Measurements from ENCODE around the gene DSCAML1. TPM values are rescaled to one million over a fixed set of nuclear protein-coding genes. Genes with fewer than 3 reads are reported as not detected.

The DSCAML1 gene
- total and polyA plus RNA-seq, 7 donors: 0.04 to 0.52 (median 0.06) TPM

- Histone ChIP-seq H3K9me3 (no peaks in the 10 kb centered on the region), H3K4me3 (no peak overlapping the region), H3K27ac (no peak overlapping the region), H3K27me3 (ENCODE audit: insufficient read depth in 3 of 3, low read length in 2 of 3) (peaks cover 0 to 9% (median 0%) of the 10 kb centered on the region in 3 donors), H3K36me3 (ENCODE audit: insufficient read depth in 1 of 2, low read depth in 1 of 2) (no peaks in the 10 kb centered on the region), H3K4me1 (no peaks in the 10 kb centered on the region)
- ATAC-seq (no peak), DNase-seq (no peak)
- no peak for TF ChIP-seq CTCF (IDR thresholded peaks at IDR 0.05)
- WGBS, 3 donors: 83 to 94% (median 89%) methylated on average over 6 of the region's 6 CpGs
- intact Hi-C loops (cut with DNase I): no loop called here
These were observed 111.5 kb downstream of the DSCAML1 start for GRCh38 chr11:117685566-117685965.

DNA sequence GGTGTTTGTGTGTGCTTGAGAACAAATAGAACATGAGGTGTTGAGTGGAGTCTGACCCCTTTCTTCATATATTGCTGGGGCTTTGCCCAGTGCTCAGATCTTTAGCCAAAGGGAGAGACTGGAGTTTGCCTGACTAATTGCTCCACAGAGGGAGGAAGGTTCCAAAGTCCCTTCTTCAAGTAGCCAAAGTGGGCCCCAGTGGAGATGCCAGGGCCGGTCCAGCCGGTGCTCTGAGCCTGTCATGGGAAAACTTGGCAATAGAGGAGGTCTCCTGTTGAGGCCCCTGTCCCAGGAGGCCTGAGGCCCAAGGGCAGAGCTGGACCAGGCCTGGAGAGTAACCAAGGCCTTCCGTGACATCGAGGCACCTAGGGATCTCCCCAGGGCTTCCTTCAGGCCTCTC lies 112.3 kb downstream of the DSCAML1 start:
- no peak overlapping the region for H3K4me3 ChIP-seq
- WGBS, 3 donors: 67 to 69% (median 68%) methylated on average over 4 of the region's 4 CpGs
- H3K36me3 ChIP-seq (ENCODE audit: insufficient read depth in 1 of 2, low read depth in 1 of 2): no peaks in the 10 kb centered on the region
- intact Hi-C loops (cut with DNase I): no loop called here
- H3K27me3 ChIP-seq (ENCODE audit: insufficient read depth in 3 of 3, low read length in 2 of 3): peaks cover 0 to 9% (median 0%) of the 10 kb centered on the region in 3 donors
- no peak for TF ChIP-seq CTCF (IDR thresholded peaks at IDR 0.05)
- H3K9me3 ChIP-seq: no peaks in the 10 kb centered on the region
- H3K4me1 ChIP-seq: no peaks in the 10 kb centered on the region
- ATAC-seq: no peak
- H3K27ac ChIP-seq: no peak overlapping the region
- no peak for DNase-seq

DNA sequence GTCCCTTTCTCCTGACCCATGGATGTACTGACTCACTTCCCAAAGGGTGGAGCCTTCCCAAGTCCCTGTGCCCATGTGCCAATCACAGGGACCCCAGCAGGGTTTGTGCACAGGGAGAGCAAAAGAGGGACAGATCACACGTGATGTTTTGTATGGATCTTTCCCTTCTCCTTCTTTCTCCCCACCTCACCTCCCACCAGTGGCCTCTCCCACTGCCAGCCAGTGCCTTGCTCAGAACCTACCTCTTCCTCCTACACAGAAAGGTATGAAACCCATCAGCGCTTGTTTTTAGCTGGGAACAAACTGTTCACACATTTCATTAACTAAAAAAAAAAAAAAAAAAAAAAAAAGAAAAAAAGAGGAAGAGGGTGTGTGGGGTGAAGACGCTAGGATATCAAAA lies 112.9 kb downstream of the DSCAML1 start:
- DNase-seq (no peak), ATAC-seq (no peak)
- Histone ChIP-seq H3K4me1 (no peaks in the 10 kb centered on the region), H3K4me3 (no peak overlapping the region), H3K27ac (no peak overlapping the region), H3K27me3 (ENCODE audit: insufficient read depth in 3 of 3, low read length in 2 of 3) (peaks cover 0 to 5% (median 0%) of the 10 kb centered on the region in 3 donors), H3K36me3 (ENCODE audit: insufficient read depth in 1 of 2, low read depth in 1 of 2) (no peaks in the 10 kb centered on the region), H3K9me3 (no peaks in the 10 kb centered on the region)
- WGBS, 3 donors: 75 to 78% (median 77%) methylated on average over 3 of the region's 3 CpGs
- intact Hi-C loops (cut with DNase I): no loop called here
- no peak for TF ChIP-seq CTCF (IDR thresholded peaks at IDR 0.05)

GRCh38 chr11:117681438-117681837 lies 115.6 kb downstream of the DSCAML1 start:
- Histone ChIP-seq H3K27ac (no peak overlapping the region), H3K4me1 (no peaks in the 10 kb centered on the region), H3K36me3 (ENCODE audit: insufficient read depth in 1 of 2, low read depth in 1 of 2) (no peaks in the 10 kb centered on the region), H3K27me3 (ENCODE audit: insufficient read depth in 3 of 3, low read length in 2 of 3) (peaks cover 0 to 6% (median 0%) of the 10 kb centered on the region in 3 donors), H3K9me3 (no peaks in the 10 kb centered on the region), H3K4me3 (no peak overlapping the region)
- WGBS, 3 donors: 83 to 85% (median 83%) methylated on average over 1 of the region's 1 CpG
- intact Hi-C loops (cut with DNase I): no loop called here
- TF ChIP-seq CTCF (IDR thresholded peaks at IDR 0.05): no peak
- ATAC-seq (no peak), DNase-seq (no peak)

- TF ChIP-seq CTCF (IDR thresholded peaks at IDR 0.05): no peak
- no peaks in the 10 kb centered on the region for H3K4me1 ChIP-seq
- no peaks in the 10 kb centered on the region for H3K36me3 ChIP-seq (ENCODE audit: insufficient read depth in 1 of 2, low read depth in 1 of 2)
- 71 to 81% (median 72%) methylated on average over 3 of the region's 3 CpGs for WGBS, 3 donors
- H3K4me3 ChIP-seq: no peak overlapping the region
- ATAC-seq: no peak
- H3K27ac ChIP-seq: no peak overlapping the region
- no peak for DNase-seq
- intact Hi-C loops (cut with DNase I): no loop called here
- no peaks in the 10 kb centered on the region for H3K9me3 ChIP-seq
- peaks cover 0 to 12% (median 0%) of the 10 kb centered on the region in 3 donors for H3K27me3 ChIP-seq (ENCODE audit: insufficient read depth in 3 of 3, low read length in 2 of 3)
These were observed 117.6 kb downstream of the DSCAML1 start for GRCh38 chr11:117679461-117679860.

Data from psoas muscle (tissue), 8 donors.